Measurements from ENCODE around the gene SP4.

SP4 gene

GRCh38 chr7:21427871-21428658 lies at the start of gene SP4:
TSS of gene SP4 (plus strand) at chr7:21428083. CDS start at chr7:21428252, 169 bp downstream.
- peak; percentile 94 for DNase-seq

DNA sequence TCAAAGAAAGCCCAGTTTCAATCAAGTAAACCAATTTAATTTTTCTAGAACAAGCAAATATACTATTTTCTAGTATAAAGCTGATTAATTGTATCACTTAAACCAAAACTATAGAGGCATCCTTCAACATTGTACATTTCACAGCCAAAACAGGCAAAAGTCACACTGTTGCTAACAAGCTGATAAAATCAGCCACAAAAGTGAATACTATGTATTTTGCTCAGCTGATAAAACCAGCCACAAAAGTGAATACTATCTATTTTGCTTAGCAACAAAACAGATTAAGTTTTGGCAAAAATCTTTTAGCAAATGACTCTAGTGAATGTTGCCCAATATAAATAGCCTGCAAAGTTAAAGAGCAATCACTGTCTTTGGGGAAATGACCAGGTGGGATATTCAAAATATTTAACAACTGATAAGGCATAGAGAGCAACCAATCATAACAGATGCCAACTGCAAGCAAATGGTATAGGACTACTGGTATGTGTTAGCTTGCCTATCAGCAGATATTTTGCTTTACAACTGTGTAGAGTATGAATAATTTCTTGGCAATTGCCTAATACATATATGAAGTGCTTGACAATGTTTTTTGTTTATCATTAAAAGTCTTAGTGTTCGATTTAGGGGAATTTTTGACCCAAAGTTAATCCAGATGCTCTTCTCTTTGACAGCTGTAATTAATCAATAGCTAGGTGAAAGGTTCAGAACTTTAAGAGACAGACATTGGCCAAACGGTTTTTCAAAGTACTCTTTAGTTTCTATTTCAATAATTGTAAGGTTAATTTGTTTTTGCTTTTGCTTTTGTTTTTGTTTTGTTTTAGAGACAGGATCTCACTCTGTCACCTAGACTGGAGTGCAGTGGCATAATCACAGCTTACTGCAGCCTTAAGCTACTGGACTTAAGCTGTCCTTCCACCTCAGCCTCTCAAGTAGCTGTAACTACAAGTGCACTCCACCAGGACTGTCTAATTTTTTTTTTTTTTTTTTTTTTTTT lies 44.4 kb upstream of the SP4 start:
- DNase-seq: no peak

GRCh38 chr7:21393937-21394336 lies 33.9 kb upstream of the SP4 start:
- DNase-seq: no peak

- no peak for DNase-seq
Measured at GRCh38 chr7:21401944-21402343, 25.9 kb upstream of the SP4 start.

- no peak for DNase-seq
Measured at GRCh38 chr7:21407796-21408480, 19.9 kb upstream of the SP4 start.

DNA sequence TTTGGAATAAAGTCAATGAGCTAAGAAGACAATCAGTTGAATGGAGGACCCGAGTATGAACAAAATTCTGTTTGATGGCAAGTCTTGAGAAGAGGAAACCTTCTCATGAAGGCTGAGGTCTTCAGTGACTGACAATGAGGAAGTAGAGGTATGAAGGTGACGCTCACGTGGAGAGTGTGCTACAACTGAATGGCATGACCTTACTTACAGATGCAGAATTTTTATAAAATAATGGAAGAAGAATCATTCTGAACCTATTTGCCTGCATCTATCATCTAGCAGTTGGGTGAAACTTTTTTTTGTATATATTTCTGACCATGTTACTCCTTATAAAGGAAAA lies 19.4 kb upstream of the SP4 start:
- no peak for DNase-seq

GRCh38 chr7:21412410-21412851 lies 15.5 kb upstream of the SP4 start:
- DNase-seq: no peak

DNA sequence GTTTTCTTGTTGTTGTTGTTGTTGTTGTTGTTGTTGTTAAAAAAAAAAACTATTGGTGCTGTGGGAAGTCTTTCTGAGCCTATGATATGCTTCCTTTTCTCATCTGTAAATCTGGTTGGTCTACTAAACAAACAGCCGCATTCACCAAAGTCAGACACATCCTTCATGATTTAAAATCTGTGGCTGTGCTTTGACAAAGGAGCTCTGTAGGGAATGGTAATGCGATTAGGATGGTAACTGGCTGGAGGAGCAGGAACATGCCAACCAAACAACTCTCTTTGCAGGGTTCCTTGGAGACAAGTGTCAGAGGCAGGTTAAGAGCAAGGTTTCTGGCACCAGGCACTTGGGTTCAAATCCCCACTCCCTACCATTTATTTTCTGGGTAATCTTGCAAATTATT lies 14.9 kb upstream of the SP4 start:
- no peak for DNase-seq

GRCh38 chr7:21413502-21413901 lies 14.4 kb upstream of the SP4 start:
- DNase-seq: no peak

DNA sequence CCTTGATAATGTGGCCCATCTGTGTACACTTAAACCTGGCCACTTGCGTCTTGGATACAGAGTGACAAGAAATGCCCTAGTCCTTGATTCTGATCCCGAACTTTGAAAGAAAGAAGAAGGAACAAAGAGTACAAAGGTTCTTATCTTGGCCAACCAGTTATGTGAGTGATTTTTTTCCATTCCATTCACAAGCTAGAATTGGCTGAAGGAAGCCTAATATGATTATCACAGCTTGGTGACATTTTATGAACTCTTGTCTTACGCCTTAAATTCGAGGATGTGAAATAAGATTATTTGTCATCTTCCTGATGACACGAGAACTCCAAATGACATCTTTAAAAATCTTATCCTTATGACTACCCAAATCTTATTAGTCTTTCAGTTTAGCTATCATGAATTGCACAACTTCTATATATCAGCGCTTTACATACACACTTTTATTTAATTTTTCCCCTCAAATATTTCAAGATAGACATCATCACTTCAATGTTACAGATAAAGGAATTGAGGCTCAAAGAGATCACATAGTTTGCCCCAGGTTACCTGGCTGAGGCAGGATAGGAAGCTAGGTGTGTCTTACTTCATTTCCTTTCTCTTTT lies 13.0 kb upstream of the SP4 start:
- no peak for DNase-seq

- DNase-seq: no peak
Measured at GRCh38 chr7:21417647-21418046, 10.2 kb upstream of the SP4 start.

- no peak for DNase-seq
Measured at GRCh38 chr7:21422751-21423150, 5.1 kb upstream of the SP4 start.

DNA sequence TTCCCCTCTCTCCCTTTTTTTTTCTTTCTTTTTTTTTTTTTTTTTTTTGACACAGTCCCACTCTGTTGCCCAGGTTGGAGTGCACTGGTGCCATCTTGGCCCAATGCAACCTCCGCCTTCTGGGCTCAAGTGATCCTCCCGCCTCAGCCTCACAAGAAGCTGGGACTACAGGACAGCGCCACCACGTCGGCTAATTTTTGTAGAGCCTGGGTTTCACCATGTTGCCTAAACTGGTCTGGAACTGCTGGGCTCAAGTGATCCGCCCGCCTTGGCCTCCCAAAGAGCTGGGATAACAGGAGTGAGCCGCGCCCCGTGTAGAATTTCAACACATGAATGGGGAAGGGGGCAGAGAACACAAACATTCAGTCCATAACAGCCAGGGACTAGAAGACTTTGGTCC lies 2.6 kb upstream of the SP4 start:
- no peak for DNase-seq

DNA sequence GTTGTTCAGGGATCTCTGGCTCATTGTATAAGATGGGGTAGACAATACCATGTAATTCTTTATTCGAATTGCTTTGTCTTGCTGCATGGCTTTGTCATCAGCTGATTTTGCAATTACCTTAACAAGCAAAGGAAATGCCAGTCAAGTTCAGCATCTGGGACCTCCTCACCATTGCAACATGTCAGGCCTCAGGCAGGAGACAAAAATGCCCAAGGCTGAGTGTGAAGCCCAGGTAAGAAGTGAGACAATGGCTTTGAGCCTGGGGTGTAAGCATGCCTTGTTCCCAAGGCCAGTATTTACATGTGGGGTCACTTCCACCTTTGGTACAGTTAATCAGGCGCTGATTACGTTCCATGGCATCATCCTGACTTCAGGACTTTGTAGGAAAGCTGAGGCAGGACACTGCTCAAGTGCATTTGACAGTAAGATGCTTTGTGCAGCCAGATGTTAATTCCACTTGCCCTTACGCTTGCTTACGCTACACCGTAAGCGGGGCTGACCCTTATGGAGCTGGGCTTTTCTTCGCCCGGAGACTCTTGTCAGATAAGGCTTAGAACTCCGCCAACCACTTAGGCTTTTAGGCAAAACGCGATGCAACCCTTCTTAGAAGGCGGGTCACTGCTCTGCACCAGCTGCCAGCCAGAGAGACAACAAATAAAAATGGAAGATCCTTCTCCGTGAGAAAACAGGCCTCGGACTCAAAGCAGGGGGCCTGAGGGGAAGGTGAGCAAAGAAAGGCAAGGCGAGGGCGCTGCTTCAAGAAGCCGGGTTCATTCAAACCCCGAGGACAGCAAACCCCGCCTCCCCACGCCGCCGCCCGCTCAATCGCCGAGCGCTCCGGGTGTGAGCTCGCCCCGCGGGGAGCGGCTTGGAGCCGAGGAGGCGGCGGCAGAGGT lies 1.3 kb upstream of the SP4 start:
- DNase-seq: no peak

- DNase-seq: peak; percentile 99
Measured at GRCh38 chr7:21427182-21427870, 557 bp upstream of the SP4 start.

- DNase-seq: no peak
Measured at GRCh38 chr7:21428659-21428941, 717 bp downstream of the SP4 start.

DNA sequence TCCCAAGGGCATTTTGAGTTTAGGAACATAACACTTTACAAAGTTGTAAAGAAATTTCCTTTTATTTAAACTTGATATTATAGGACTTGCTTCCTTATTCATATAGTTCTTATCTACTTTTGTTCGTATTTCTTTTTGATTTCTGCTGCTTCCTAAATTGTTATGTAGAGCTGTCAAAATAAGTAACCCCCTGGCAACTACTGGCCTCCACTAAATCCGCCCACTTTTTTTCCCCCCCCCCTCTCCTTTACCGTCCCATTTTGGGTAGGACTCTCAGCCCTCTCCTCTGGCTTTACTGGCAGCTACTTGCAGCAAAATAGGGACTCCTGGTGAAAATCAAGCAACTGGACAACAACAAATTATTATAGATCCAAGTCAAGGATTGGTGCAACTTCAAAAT lies 1.1 kb downstream of the SP4 start:
- no peak for DNase-seq

DNA sequence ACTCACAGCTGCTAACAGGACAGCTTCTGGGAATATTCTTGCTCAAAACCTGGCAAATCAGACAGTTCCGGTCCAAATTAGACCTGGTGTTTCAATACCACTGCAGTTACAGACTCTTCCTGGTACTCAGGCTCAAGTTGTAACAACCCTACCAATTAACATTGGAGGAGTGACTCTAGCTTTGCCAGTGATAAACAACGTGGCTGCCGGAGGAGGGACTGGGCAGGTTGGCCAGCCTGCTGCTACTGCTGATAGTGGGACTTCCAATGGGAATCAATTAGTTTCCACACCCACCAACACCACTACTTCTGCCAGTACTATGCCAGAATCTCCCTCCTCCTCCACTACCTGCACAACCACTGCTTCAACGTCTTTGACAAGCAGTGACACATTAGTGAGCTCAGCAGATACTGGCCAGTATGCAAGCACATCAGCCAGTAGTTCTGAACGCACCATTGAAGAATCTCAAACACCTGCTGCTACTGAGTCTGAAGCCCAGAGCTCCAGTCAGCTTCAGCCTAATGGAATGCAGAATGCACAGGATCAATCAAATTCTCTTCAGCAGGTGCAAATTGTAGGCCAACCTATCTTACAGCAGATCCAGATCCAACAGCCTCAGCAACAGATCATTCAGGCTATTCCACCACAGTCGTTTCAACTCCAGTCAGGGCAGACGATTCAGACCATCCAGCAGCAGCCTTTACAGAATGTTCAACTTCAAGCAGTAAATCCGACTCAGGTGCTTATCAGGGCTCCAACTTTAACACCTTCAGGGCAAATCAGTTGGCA lies 2.1 kb downstream of the SP4 start:
- no peak for DNase-seq

GRCh38 chr7:21430575-21430954 lies 2.7 kb downstream of the SP4 start:
- DNase-seq: no peak

GRCh38 chr7:21443149-21443841 lies 15.4 kb downstream of the SP4 start:
- DNase-seq: no peak
